Measurements from ENCODE around the gene TLE6.

- no peak for TF ChIP-seq FOXS1 (CRISPR knock-in tag; IDR thresholded peaks at IDR 0.05)
- no peak for TF ChIP-seq CTCF (IDR thresholded peaks at IDR 0.05)
- no peak for TF ChIP-seq EHMT2 (IDR thresholded peaks at IDR 0.05; ENCODE audit: low read depth)
- TF ChIP-seq RNF2 (IDR thresholded peaks at IDR 0.05; ENCODE audit: borderline replicate concordance, low read depth) = no peak
- TF ChIP-seq, protein P1, sequence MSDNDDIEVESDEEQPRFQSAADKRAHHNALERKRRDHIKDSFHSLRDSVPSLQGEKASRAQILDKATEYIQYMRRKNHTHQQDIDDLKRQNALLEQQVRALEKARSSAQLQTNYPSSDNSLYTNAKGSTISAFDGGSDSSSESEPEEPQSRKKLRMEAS (IDR thresholded peaks at IDR 0.05) = no peak
- TF ChIP-seq SREBF2 (IDR thresholded peaks at IDR 0.05) = no peak
- TF ChIP-seq NR3C1 (IDR thresholded peaks at IDR 0.05) = no peak
- no peak for TF ChIP-seq HDAC2 (IDR thresholded peaks at IDR 0.05)
- TF ChIP-seq RCOR1 (IDR thresholded peaks at IDR 0.05; ENCODE audit: low read depth, low read length) = no peak
- TF ChIP-seq POLR2A (IDR thresholded peaks at IDR 0.05; ENCODE audit: low read length) = no peak
- no peak for TF ChIP-seq BHLHE40 (IDR thresholded peaks at IDR 0.05; ENCODE audit: low read depth, low read length)
- no peak for TF ChIP-seq EP300 (IDR thresholded peaks at IDR 0.05)
Measured at GRCh38 chr19:3039641-3040077, 62.3 kb downstream of the TLE6 start.
